Smooth muscle cell (in vitro differentiated cells): Measurements from ENCODE around the gene CIITA. TPM values are rescaled to one million over a fixed set of nuclear protein-coding genes. Genes with fewer than 3 reads are reported as not detected.

Experiments
- DNase-seq: peaks from one replicate; lab custom pipeline; 2025; ENCODE audit not compliant: unreplicated experiment; lab: John Stamatoyannopoulos, UW
- H2AFZ ChIP-seq: fragments of 200-600 bp; sonication (generic); 2 replicates; pipeline ENCODE4 v1.6.0; 2016; ENCODE audit warnings: antibody characterized with exemption, low read depth, mild to moderate bottlenecking
- H3F3A ChIP-seq: fragments of 200-600 bp; sonication (generic); 2 replicates; pipeline ENCODE4 v1.6.0; 2017; ENCODE audit warnings: antibody characterized with exemption, low read depth
- H3K27ac ChIP-seq: fragments of 200-600 bp; sonication (generic); 2 replicates; pipeline ENCODE4 v1.5.1; 2016; ENCODE audit warnings: low read depth, mild to moderate bottlenecking
- H3K27me3 ChIP-seq: fragments of 200-600 bp; sonication (generic); 2 replicates; pipeline ENCODE4 v1.6.1; 2016; ENCODE audit warnings: low read depth, mild to moderate bottlenecking
- H3K36me3 ChIP-seq: fragments of 200-600 bp; sonication (generic); 2 replicates; pipeline ENCODE4 v1.5.1; 2016; ENCODE audit warnings: low read depth
- H3K4me1 ChIP-seq: fragments of 200-600 bp; sonication (generic); 2 replicates; pipeline ENCODE4 v1.5.1; 2016; ENCODE audit warnings: low read depth
- H3K4me2 ChIP-seq: fragments of 200-600 bp; sonication (generic); 2 replicates; pipeline ENCODE4 v1.6.0; 2016; ENCODE audit warnings: mild to moderate bottlenecking
- H3K4me3 ChIP-seq: fragments of 200-600 bp; sonication (generic); 2 replicates; pipeline ENCODE4 v1.5.1; 2016; ENCODE audit warnings: mild to moderate bottlenecking
- H3K79me2 ChIP-seq: fragments of 200-600 bp; sonication (generic); 2 replicates; pipeline ENCODE4 v1.6.0; 2016; ENCODE audit warnings: low read depth, mild to moderate bottlenecking
- H3K9ac ChIP-seq: fragments of 200-600 bp; sonication (generic); 2 replicates; pipeline ENCODE4 v1.6.0; 2016; ENCODE audit warnings: low read depth
- H3K9me3 ChIP-seq: fragments of 200-600 bp; sonication (generic); replicated peaks from 2 replicates; pipeline ENCODE4 v1.5.1; 2016; ENCODE audit warnings: low read depth
- H4K20me1 ChIP-seq: fragments of 200-600 bp; sonication (generic); 2 replicates; pipeline ENCODE4 v1.6.0; 2016; ENCODE audit warnings: low read depth
- CTCF ChIP-seq: fragments of 200-600 bp; sonication (generic); IDR thresholded peaks from 2 replicates; pipeline ENCODE4 v1.5.1; 2017; ENCODE audit warnings: borderline replicate concordance, mild to moderate bottlenecking, antibody characterized with exemption; ENCODE audit not compliant: insufficient read depth, poor library complexity, severe bottlenecking
- WGBS: methylation state at CpG from one replicate; pipeline ENCODE4 v1.1.7; 2016; ENCODE audit warnings: low lambda C conversion rate; 5-methylcytosine and 5-hydroxymethylcytosine counted together
- polyA plus RNA-seq: library from polyadenylated mRNA; unstranded; fragments of >200 nt; fragmentation: Nextera tagmentation; extraction: Ambion mirVana; gene quantifications from 2 replicates; pipeline ENCODE4 v1.2.1, GENCODE V29; 2016
- total RNA-seq: library from RNA; depleted of rRNA; stranded (reverse); fragments of >200 nt; gene quantifications from 2 replicates; pipeline ENCODE4 v1.2.3, GENCODE V29; 2014

Gene CIITA
- total and polyA plus RNA-seq, 2 experiments from 2014 or later = 0.31 TPM; not detected in 1

- peaks cover 46% of the 10 kb centered on the region for H3K27me3 ChIP-seq
- no peak for DNase-seq
- H3K4me2 ChIP-seq = peak overlapping the region; percentile 25
- H3K4me1 ChIP-seq = no peaks in the 10 kb centered on the region
- H3K36me3 ChIP-seq = no peaks in the 10 kb centered on the region
- TF ChIP-seq CTCF = no peak
- H3K9ac ChIP-seq = no peak overlapping the region
- no peaks in the 10 kb centered on the region for H3K9me3 ChIP-seq
- H2AFZ ChIP-seq = no peak overlapping the region
- no peaks in the 10 kb centered on the region for H3F3A ChIP-seq
- H4K20me1 ChIP-seq = no peaks in the 10 kb centered on the region
- H3K27ac ChIP-seq = no peak overlapping the region
- 82% methylated on average over 5 of the region's 5 CpGs for WGBS
- H3K4me3 ChIP-seq = no peak overlapping the region
- no peaks in the 10 kb centered on the region for H3K79me2 ChIP-seq
Measured at GRCh38 chr16:10870808-10871156, 6.2 kb upstream of the CIITA start.

GRCh38 chr16:10871157-10871991 is 5.6 kb upstream of the CIITA start:
- WGBS = 52% methylated on average over 10 of the region's 10 CpGs
- no peaks in the 10 kb centered on the region for H3F3A ChIP-seq
- H3K9ac ChIP-seq = no peak overlapping the region
- H3K27me3 ChIP-seq = peaks cover 52% of the 10 kb centered on the region
- no peak for TF ChIP-seq CTCF
- H2AFZ ChIP-seq = no peak overlapping the region
- H4K20me1 ChIP-seq = no peaks in the 10 kb centered on the region
- H3K4me2 ChIP-seq = peak overlapping the region; percentile 25
- DNase-seq = no peak
- H3K4me3 ChIP-seq = no peak overlapping the region
- no peaks in the 10 kb centered on the region for H3K79me2 ChIP-seq
- H3K27ac ChIP-seq = no peak overlapping the region
- no peaks in the 10 kb centered on the region for H3K9me3 ChIP-seq
- H3K36me3 ChIP-seq = no peaks in the 10 kb centered on the region
- H3K4me1 ChIP-seq = no peaks in the 10 kb centered on the region

- no peak for DNase-seq
- H3K36me3 ChIP-seq = no peaks in the 10 kb centered on the region
- H3K27ac ChIP-seq = no peak overlapping the region
- no peaks in the 10 kb centered on the region for H4K20me1 ChIP-seq
- no peak for TF ChIP-seq CTCF
- no peaks in the 10 kb centered on the region for H3K9me3 ChIP-seq
- no peaks in the 10 kb centered on the region for H3K4me1 ChIP-seq
- H3K4me3 ChIP-seq = no peak overlapping the region
- H3K9ac ChIP-seq = no peak overlapping the region
- no peak overlapping the region for H3K4me2 ChIP-seq
- no peaks in the 10 kb centered on the region for H3K79me2 ChIP-seq
- no peak overlapping the region for H2AFZ ChIP-seq
- H3F3A ChIP-seq = no peaks in the 10 kb centered on the region
- 94% methylated on average over 2 of the region's 2 CpGs for WGBS
- peaks cover 87% of the 10 kb centered on the region for H3K27me3 ChIP-seq
Measured at GRCh38 chr16:10876315-10876714, 687 bp upstream of the CIITA start.

GRCh38 chr16:10877472-10877946 is 507 bp downstream of the CIITA start:
- Histone ChIP-seq H3K27ac (no peak overlapping the region), H3F3A (no peaks in the 10 kb centered on the region), H3K27me3 (peaks cover 85% of the 10 kb centered on the region), H4K20me1 (no peaks in the 10 kb centered on the region), H3K36me3 (no peaks in the 10 kb centered on the region), H3K4me1 (no peaks in the 10 kb centered on the region), H3K79me2 (no peaks in the 10 kb centered on the region), H3K9ac (no peak overlapping the region), H2AFZ (no peak overlapping the region), H3K4me3 (no peak overlapping the region), H3K9me3 (no peaks in the 10 kb centered on the region), H3K4me2 (no peak overlapping the region)
- no peak for TF ChIP-seq CTCF
- no peak for DNase-seq
- 78% methylated on average over 8 of the region's 8 CpGs for WGBS
